NCI-H748 (cell line): ENCODE results near the gene BAIAP3.

ENCODE experiments used
- DNase-seq: peaks from one replicate; lab custom pipeline; 2025; ENCODE audit not compliant: unreplicated experiment; lab: John Stamatoyannopoulos, UW

Gene BAIAP3

GRCh38 chr16:1344499-1344898, 11.1 kb downstream of the BAIAP3 start:
- DNase-seq, result no peak

- DNase-seq, result no peak
These were observed 11.6 kb downstream of the BAIAP3 start for GRCh38 chr16:1345087-1345486.

- DNase-seq, result no peak
These were observed 12.4 kb downstream of the BAIAP3 start for GRCh38 chr16:1345651-1346421.

- DNase-seq, result no peak
These were observed 13.2 kb downstream of the BAIAP3 start for GRCh38 chr16:1346422-1347285.

- DNase-seq, result no peak
These were observed 13.9 kb downstream of the BAIAP3 start for GRCh38 chr16:1347286-1347855.

GRCh38 chr16:1347962-1348361, 14.5 kb downstream of the BAIAP3 start:
- no peak for DNase-seq

GRCh38 chr16:1348441-1348840, 15.0 kb downstream of the BAIAP3 start:
- no peak for DNase-seq

GRCh38 chr16:1348926-1349325, 15.5 kb downstream of the BAIAP3 start:
- no peak for DNase-seq

- no peak for DNase-seq
These were observed 15.9 kb downstream of the BAIAP3 start for GRCh38 chr16:1349351-1349750.

GRCh38 chr16:1349951-1350350, 16.5 kb downstream of the BAIAP3 start:
- no peak for DNase-seq

GRCh38 chr16:1350691-1351090, 17.2 kb downstream of the BAIAP3 start:
- no peak for DNase-seq

GRCh38 chr16:1351215-1351581, 17.8 kb downstream of the BAIAP3 start:
- no peak for DNase-seq

GRCh38 chr16:1351582-1352362, 18.3 kb downstream of the BAIAP3 start, which contains the start of the genes GNPTG and TSR3:
Gene GNPTG (plus strand): TSS chr16:1351931. CDS start chr16:1351966, 35 bp downstream.
Gene TSR3 (minus strand): TSS chr16:1351878. CDS start chr16:1351804, 74 bp downstream.
- DNase-seq, result peak; percentile 87

GRCh38 chr16:1354815-1355540, 21.5 kb downstream of the BAIAP3 start:
- no peak for DNase-seq

- DNase-seq, result no peak
These were observed 22.1 kb downstream of the BAIAP3 start for GRCh38 chr16:1355591-1355990.

GRCh38 chr16:1356061-1356900, 22.8 kb downstream of the BAIAP3 start:
- DNase-seq, result no peak

GRCh38 chr16:1357906-1358566, 24.6 kb downstream of the BAIAP3 start:
- no peak for DNase-seq

- no peak for DNase-seq
These were observed 28.4 kb downstream of the BAIAP3 start for GRCh38 chr16:1361685-1362360.
